GM18511 (cell line): ENCODE measurements around the gene SPINT2.

Source experiments
- ATAC-seq: cut with Tn5 transposase; IDR thresholded peaks from one replicate; pipeline ENCODE4 v1.9.1; 2021; ENCODE audit warnings: mild to moderate bottlenecking, moderate library complexity; ENCODE audit not compliant: unreplicated experiment

The SPINT2 gene

GRCh38 chr19:38291855-38292254 is 27.5 kb downstream of the SPINT2 start:
- ATAC-seq = no peak

GRCh38 chr19:38293281-38293680 is 28.9 kb downstream of the SPINT2 start:
- ATAC-seq = no peak

- ATAC-seq = no peak
Observed at GRCh38 chr19:38294090-38294489, 29.7 kb downstream of the SPINT2 start.

DNA sequence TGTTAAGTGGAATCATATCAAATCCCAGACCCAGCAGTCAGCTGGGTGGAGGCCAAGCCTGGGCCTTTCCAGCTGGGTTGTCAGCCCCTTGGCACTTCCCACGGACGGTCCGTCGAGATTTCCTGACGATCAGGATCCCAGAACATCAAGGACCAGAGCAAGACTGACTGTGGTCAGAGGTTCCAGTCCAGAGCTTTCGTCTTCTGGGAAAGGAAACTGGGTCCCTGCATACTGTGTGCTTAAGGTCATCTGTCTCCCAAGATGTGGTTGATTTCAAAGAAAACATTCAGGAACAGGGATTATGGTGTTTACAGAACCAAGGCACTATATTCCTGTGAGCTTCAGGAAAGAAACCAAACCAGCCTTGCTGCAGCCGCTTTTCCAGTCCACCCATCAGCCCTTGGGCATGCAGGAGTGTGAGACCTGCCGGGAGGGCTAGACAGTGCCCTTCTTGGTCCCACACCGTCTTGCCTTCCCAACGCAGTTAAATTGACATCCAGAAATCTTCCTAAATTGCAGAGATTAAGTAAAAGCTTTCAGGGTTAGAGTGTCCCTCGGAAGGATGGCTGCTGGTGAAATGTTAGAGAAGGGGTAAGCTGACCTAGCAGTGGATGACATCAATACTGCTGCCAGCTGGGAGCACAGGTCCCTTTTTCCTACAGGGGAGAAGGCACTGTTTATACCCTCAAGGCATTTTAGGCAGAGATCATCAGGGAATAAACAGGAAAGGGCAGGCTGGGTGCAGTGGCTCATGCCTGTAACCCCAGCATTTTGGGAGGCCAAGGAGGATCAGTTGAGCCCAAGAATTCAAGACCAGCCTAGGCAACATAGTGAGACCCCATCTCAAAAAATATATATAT is 34.7 kb downstream of the SPINT2 start:
- ATAC-seq = no peak

DNA sequence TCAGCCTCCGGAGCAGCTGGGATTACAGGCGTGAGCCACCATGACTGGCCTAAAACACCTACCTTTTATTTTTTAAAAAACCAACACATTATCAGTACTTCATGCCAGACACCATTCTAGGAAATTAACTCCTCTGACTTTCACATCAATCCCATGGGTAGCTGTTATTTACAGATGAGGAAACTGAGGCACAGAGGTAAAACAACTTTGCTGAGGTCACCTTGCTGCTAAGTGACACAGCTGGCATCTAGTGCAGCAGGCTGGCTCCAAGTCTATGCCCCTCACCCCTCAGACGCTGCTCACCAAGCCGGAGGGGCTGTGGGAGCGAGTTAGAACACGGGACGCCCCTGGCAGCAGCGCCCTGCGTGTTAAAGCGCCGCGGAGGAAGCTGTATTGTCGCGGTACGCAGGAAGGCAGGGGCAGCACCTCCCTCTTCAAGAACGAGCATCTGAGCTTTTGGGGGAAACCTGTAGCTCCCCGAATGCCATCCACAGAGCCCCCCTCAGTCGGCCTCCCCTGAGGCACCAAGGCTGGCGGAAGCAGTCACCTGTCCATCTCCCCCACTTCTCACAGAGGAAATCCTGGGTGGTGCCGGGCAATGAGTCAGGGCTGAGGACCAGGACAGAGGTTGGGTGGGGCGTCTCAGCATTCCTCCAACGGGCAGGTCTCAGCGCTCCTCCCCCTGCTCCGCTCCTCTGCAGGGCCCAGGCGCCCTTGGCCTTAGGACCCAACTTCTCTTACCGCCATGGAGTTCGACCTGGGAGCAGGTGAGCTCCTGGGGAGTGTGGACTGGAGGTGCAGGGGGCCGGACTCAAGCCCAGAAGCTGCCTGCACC is 39.4 kb downstream of the SPINT2 start, which contains the start of gene C19orf33:
Gene C19orf33 (plus strand): TSS at position 735 of the 835 bp plus-strand sequence. CDS start 11 bp downstream, at position 746.
- no peak for ATAC-seq

DNA sequence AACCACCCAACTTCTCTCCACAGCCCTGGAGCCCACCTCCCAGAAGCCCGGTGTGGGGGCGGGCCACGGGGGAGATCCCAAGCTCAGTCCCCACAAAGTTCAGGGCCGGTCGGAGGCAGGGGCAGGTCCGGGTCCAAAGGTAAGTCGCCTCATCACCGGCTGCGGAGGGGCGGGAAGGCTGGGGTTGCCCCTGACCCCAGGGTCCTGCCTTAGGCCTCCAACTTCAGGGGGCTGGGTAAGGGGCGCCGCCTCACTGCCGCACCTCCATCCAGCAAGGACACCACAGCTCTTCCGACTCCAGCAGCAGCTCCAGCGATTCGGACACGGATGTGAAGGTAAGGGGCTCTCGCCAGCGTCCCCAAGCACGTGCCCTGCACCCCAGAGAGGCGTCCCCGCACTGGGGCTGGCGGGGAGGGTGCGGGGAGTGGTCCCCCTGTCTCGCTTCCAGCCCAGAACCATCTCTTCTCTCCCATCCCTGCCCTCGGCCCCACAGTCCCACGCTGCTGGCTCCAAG is 40.0 kb downstream of the SPINT2 start:
- ATAC-seq = no peak

DNA sequence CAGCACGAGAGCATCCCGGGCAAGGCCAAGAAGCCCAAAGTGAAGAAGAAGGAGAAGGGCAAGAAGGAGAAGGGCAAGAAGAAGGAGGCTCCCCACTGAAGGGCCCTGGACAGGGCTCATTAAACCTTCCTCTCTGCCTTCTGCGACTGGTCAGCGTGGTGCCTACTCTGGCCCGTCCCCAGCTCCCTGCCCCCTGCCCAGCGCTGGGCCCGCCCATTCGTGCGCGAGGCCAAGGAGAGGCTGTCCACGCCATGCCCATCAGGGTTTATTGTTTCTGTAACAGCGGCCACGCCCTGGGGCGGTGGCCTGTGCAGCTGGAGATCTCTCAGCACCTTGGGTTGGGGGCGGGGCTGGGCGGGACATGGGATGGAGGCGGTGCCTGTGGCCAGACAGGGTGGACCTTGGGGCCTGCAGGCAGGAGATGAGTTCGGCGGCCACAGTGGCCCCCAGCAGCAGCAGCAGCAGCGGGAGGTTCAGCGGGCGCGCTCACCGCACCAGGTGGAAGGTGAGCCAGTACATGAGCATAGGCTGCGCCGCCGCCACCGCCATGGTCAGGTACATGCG is 40.6 kb downstream of the SPINT2 start:
- ATAC-seq = no peak

DNA sequence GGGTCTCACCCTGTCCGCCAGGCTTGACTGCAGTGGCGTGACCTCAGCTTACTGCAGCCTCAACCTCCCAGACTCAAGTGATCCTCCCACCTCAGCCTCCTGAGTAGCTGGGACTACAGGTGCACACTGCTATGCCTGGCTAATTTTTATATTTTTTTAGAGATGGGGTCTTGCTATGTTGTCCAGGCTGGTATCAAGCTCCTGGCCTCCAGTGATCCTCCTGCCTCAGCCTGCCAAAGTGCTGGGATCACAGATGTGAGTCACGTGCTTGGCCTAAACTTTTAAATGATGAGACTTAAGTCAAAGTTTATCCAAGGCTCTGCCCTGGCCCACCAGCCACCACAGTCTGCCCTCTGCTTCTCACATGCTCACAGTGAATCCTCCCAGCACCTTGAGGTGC is 41.9 kb downstream of the SPINT2 start:
- ATAC-seq = no peak

GRCh38 chr19:38307076-38307475 is 42.7 kb downstream of the SPINT2 start:
- no peak for ATAC-seq

DNA sequence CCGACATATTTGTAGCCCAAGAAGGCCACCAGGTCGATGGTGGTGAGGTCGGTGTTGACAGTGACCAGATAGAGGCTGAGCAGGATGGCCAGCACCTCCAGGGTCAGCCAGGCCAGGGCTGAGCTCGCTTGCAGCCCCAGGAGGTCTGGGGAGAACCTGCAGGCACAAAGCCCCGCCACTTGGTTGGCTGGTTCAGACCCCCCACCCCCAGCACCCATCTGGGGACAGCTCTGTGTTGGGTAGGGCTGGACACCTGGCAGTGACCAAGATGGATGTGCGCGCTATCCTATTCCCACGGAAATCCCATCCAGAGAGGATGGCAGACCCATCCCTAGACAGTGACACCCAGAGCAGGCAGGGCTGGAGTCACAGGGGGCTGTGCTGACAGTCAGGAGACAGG is 43.2 kb downstream of the SPINT2 start:
- no peak for ATAC-seq

GRCh38 chr19:38308006-38308766 is 43.8 kb downstream of the SPINT2 start:
- no peak for ATAC-seq

DNA sequence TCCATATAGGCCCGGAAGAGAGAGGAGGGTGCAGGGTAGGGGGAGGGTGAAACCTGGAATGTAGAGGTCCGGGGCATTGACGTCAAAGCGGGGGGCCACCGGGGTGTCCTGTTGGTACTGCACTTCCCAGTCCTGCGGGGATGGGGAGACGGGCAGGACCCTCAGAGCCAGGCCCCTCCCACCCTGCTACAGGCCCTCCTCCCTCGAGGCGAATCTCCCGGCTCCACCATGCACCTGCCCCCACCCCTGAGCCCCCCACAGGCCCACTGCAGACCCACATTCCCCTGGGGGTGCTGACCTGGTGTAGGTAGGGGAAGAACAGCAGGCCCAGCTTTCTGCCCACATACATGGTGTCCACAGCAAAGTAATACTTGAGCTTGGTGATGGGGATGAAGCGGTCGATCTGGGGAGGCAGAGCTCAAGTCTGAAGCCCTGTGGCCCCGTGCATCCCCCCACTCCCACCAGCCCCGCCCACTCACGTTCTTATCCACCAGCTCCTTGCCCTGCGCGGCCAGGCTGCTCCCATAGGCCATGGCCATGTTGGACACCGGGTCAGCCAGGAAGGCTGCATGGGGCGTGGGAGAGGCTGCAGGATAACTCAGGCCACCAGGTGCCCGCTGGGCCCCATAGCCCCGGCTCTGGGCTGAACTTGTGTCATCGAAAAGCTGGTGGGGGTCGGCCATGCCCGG is 44.7 kb downstream of the SPINT2 start:
- ATAC-seq = no peak

- ATAC-seq = no peak
Observed at GRCh38 chr19:38309615-38310278, 45.4 kb downstream of the SPINT2 start.

GRCh38 chr19:38310279-38310670 is 45.9 kb downstream of the SPINT2 start:
- ATAC-seq = no peak

DNA sequence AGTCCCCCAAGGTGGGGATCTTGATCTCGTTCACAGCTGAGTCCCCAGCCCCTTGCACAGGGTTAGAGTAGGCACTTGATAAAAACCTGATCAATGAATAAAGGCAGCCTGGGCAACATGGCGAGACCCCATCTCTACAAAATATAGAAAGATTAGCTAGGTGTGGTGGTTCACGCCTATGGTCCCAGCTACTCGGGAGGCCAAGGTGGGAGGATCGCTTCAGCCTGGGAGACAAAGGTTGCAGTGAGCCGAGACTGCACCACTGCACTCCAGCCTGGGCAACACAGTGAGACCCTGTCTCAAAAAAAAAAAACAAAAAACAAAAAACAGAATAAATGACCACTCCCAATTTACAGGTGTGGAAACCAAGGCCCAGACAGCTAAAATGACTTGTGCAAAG is 46.6 kb downstream of the SPINT2 start:
- no peak for ATAC-seq

DNA sequence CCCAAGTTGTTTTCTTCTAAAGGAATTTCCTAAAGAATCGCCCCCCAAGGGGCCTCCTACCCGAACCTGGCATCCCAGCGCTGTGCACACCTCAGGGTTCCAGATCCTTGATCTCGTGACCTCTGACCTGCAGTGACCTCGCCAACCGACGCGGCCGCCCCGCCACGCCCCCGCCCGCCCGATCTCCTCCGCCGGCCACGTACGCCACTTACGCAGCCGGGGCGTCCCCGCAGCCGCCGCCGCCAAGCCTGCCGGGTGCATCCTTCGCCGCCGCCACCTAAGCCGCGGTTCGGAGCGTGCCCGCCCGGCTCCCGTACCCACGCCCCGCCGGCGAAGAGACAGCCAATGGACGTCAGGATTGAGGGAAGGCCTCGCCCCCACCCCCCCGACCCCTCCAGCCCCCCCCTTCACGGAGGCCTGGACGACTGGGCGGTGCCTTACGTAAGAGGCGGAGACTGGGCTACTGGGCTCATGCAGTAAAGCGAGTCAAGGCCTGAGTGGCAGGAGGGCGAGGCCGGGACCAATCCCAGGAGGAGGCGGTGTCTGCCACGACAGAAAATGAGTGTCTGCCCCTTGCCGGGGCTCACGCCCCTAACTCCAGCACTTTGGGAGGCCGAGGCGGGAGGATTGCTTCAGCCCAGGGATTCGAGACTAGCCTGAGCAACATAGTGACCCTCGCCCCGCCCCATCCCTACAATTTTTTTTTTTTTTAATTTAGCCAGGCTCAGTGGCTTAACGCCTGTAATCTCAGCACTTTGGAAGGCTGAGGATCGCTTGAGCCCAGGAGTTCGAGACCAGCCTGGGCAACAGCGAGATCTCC is 51.5 kb downstream of the SPINT2 start, which contains the start of gene YIF1B:
Gene YIF1B (minus strand): TSS at position 291 of the 820 bp plus-strand sequence. CDS start 30 bp downstream, at position 261.
- ATAC-seq = peak; percentile 91

GRCh38 chr19:38316477-38317067 is 52.2 kb downstream of the SPINT2 start:
- ATAC-seq = no peak

GRCh38 chr19:38317104-38317612 is 52.8 kb downstream of the SPINT2 start:
- no peak for ATAC-seq
